HG03103 (cell line): ENCODE data around the gene MIA3.

ENCODE experiments used
- ATAC-seq: cut with Tn5 transposase; IDR thresholded peaks from one replicate; pipeline ENCODE4 v1.9.1; 2021; ENCODE audit warnings: low read depth; ENCODE audit not compliant: unreplicated experiment

The MIA3 gene

GRCh38 chr1:222620566-222620965, 2.7 kb downstream of the MIA3 start:
- ATAC-seq, result peak; percentile 30

GRCh38 chr1:222622765-222623164, 4.9 kb downstream of the MIA3 start:
- ATAC-seq, result no peak

DNA sequence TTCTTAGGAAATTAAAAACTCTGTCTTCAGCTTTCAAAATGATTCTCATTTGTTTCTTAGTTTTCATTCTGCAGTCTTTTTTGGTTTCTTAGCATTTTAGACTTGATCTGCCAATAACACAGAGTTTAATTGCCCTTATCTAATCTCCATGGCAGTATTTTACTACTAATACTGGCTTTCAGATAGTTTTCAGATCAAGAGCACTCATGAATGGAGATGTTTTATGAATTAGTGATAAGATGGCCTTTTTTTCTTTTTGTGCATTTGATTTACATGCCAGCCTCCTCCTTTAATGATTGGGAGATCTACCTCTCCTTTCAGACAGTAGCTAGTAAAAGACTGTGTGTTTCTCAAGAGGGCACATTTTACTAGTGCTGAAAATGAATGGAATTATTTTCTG, 5.6 kb downstream of the MIA3 start:
- ATAC-seq, result no peak

- no peak for ATAC-seq
Measured at GRCh38 chr1:222624214-222624613, 6.3 kb downstream of the MIA3 start.

GRCh38 chr1:222627232-222627631, 9.3 kb downstream of the MIA3 start:
- ATAC-seq, result no peak

DNA sequence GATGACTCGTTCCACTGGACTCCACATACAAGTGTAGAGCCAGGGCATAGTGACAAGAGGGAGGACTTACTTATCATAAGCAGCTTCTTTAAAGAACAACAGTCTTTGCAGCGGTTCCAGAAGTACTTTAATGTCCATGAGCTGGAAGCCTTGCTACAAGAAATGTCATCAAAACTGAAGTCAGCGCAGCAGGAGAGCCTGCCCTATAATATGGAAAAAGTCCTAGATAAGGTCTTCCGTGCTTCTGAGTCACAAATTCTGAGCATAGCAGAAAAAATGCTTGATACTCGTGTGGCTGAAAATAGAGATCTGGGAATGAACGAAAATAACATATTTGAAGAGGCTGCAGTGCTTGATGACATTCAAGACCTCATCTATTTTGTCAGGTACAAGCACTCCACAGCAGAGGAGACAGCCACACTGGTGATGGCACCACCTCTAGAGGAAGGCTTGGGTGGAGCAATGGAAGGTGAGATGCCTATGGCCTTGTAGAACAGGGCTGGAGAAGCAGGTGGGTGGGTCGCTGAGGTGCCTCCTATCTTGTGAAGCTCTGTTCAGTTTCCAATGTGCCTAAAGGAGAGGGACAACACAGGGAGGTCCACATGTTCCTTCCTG, 12.1 kb downstream of the MIA3 start:
- ATAC-seq, result no peak

DNA sequence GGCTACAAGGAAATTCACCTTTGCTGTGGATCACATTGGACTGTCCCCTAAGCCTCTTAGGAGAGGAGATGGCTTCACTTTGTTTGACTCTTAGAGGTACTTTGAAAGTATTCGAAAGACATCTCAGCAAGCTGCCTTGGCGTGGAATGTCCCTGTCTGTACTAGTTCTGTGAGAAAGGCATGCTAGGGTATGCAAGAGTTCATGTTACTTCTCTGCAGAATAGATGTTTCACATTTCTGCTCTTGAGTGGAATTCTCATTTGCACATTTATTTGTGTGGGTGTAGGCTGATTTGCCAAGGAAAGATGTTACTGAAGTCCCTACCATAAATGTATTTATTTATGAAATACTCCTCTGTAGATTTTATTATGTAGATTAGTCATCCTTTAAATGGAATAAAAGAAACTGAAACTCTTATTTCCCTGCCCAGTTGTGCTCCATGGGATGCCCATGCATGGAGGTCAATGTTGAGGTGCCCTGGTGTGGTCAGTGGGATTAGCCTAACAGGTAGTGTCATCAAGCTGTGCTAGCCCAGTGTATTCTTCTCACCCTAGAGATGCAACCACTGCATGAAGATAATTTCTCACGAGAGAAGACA, 13.8 kb downstream of the MIA3 start:
- ATAC-seq, result no peak

- no peak for ATAC-seq
Measured at GRCh38 chr1:222632749-222633148, 14.9 kb downstream of the MIA3 start.

GRCh38 chr1:222634180-222635013, 16.5 kb downstream of the MIA3 start:
- ATAC-seq, result peak; percentile 86

- ATAC-seq, result no peak
Measured at GRCh38 chr1:222641269-222641948, 23.5 kb downstream of the MIA3 start.

- no peak for ATAC-seq
Measured at GRCh38 chr1:222642468-222642867, 24.6 kb downstream of the MIA3 start.

DNA sequence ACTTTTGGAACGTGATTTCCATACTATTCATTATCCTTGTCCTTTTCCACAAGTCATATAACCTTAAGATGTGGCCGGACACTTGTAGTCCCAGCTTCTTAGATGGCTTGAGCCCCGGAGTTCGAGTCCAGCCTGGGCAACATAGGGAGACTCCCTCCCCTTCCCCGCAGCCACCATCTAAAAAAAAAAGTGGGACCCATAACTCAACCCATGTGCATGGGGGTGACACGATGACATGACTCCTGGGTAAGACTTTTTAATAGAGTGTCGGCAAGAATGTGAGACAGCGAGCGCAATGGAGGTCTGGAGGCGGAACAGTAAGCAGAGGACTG, 25.7 kb downstream of the MIA3 start:
- no peak for ATAC-seq

GRCh38 chr1:222643938-222644635, 26.2 kb downstream of the MIA3 start:
- ATAC-seq, result peak; percentile 98

GRCh38 chr1:222644636-222644980, 26.7 kb downstream of the MIA3 start:
- no peak for ATAC-seq

DNA sequence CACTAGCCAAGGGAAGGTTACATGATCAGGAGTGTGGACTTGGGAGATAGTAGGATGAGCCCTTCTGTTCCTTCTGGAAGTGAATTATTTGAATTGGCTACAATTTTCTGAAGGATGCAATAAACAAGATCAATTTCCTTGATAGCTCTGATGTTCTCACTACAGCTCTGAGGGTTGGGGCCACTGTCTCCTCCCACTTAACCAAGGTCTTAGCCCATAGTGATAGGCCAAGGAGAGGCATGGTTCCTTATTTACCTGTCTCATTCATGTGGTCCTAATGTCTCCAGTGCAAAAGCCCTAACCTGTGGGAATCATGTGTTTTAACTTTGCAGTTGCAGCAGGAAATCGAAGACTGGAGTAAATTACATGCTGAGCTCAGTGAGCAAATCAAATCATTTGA, 34.8 kb downstream of the MIA3 start:
- no peak for ATAC-seq

DNA sequence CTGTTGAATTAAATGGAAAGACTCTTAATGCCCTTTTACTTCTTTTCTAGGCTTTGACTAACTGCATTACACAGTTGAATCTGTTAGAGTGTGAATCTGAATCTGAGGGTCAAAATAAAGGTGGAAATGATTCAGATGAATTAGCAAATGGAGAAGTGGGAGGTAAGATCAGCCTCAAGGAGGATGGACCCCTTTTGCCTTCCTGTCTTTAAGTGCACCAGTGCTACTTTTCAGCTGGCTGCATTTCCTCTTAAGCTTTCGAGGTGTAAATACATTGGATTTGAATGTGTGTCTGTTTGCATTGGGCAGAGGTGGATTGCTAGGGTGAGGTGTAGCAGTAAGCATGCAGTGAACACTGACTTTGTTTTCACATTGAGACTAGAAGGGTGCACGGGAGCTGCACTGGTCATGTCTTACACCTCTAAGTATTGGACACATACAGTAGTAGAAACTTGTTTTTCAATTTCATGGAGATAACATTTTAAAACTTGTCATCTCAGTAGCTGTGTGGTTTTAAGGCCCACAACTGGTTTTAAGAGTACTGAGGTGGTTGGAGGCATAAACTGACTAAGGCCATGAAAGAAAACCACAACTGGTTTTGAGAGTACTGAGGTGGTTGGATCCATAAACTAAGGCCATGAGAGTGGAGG, 35.4 kb downstream of the MIA3 start:
- peak; percentile 48 for ATAC-seq

GRCh38 chr1:222654849-222655248, 37.0 kb downstream of the MIA3 start:
- ATAC-seq, result peak; percentile 95

- no peak for ATAC-seq
Measured at GRCh38 chr1:222656391-222657155, 38.7 kb downstream of the MIA3 start.

DNA sequence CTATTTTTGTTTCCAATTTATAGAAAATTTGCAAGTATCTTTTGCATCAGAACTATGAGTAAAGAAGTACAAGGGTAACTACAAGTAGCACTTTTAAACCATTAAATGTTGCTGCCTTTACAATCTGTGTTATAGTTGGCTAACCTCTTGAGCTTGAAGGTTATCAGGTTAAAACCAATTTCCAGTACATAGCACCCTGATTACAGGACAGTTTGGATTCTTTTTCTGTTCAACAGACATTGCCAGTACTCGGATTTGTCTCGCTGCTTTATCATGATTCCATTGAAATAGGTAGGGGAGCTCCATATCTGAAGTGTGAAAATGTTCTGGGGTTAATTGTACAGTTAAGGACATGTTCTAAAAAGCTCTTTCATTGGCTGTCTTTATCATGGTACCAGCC, 40.0 kb downstream of the MIA3 start:
- ATAC-seq, result no peak
